Measurements from ENCODE around the gene IREB2. TPM values are rescaled to one million over a fixed set of nuclear protein-coding genes. Genes with fewer than 3 reads are reported as not detected.

Gene IREB2
- polyA plus RNA-seq, 1 of the 3 experiments (the other 2 are of a cell fraction) = 9.5 TPM

DNA sequence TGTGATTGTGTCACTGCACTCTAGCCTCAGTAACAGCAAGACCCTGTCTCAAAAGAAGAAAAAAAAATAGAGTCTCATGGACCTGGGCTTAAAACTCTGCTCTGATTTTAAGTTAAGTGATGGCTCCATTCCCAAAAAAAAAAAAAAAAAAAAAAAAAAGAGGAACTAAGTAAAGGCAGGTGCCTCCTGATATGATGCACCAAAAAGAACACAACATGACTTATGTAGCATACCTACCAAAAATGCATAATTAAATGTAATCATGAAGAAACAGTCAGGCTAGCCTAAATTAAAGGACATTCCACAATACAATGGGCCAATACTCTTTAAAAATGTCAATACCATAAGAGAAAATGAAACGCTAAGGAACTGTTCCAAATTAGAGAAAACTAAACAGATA is 5.4 kb upstream of the IREB2 start:
- Histone ChIP-seq H3K9me3 (no peaks in the 10 kb centered on the region), H3K4me3 (ENCODE audit: low read depth in 2 of 2, low read length in 1 of 2) (no peak overlapping the region), H3K9me2 (no peaks in the 10 kb centered on the region), H3K4me2 (no peak overlapping the region), H3K79me2 (ENCODE audit: insufficient read depth) (no peaks in the 10 kb centered on the region), H3K9ac (no peak overlapping the region), H3K27me3 (ENCODE audit: insufficient read depth) (no peaks in the 10 kb centered on the region; the same call in 1 of the 2 replicates), H3K27ac (ENCODE audit: low read depth in 2 of 2, low read length in 1 of 2) (no peak overlapping the region), H3F3A (replicated peaks; ENCODE audit: insufficient read depth) (no peaks in the 10 kb centered on the region), H3K36me3 (replicated peaks in 1 of 2; ENCODE audit: control insufficient read depth in 1 of 2, insufficient read depth in 2 of 2, low read length in 1 of 2) (no peaks in the 10 kb centered on the region), H2AFZ (ENCODE audit: low read depth) (no peak overlapping the region), H3K4me1 (ENCODE audit: control insufficient read depth in 1 of 2, insufficient read depth in 2 of 2, low read depth in 1 of 2, low read length in 1 of 2) (peaks cover 0 to 3% of the 10 kb centered on the region in 2 experiments; a peak in 1 of 4 replicates), H4K20me1 (ENCODE audit: insufficient read depth) (no peaks in the 10 kb centered on the region)
- POLR2A ChIA-PET = no interaction called here
- no peak for DNase-seq
- no peak for TF ChIP-seq EZH2phosphoT487 (IDR thresholded peaks at IDR 0.05; ENCODE audit: borderline replicate concordance, low read depth)
- TF ChIP-seq NFIC (IDR thresholded peaks at IDR 0.05; ENCODE audit: borderline replicate concordance) = no peak
- no peak for TF ChIP-seq TCF12 (IDR thresholded peaks at IDR 0.05)
- TF ChIP-seq JUND (IDR thresholded peaks at IDR 0.05) = no peak
- no peak for TF ChIP-seq RAD21 (IDR thresholded peaks at IDR 0.05; ENCODE audit: low read length)
- TF ChIP-seq, protein P1, sequence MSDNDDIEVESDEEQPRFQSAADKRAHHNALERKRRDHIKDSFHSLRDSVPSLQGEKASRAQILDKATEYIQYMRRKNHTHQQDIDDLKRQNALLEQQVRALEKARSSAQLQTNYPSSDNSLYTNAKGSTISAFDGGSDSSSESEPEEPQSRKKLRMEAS (IDR thresholded peaks at IDR 0.05; ENCODE audit: low read depth) = no peak
- WGBS (ENCODE audit: low lambda C conversion rate) = 90% methylated on average over 1 of the region's 1 CpG
- CTCF ChIA-PET = interaction anchor here (0.6 to 2.3 kb wide), 4 partner anchors 9 to 453 kb away, joined by 3 to 12 read pairs (median 4); no protein-coding TSS in a partner anchor

DNA sequence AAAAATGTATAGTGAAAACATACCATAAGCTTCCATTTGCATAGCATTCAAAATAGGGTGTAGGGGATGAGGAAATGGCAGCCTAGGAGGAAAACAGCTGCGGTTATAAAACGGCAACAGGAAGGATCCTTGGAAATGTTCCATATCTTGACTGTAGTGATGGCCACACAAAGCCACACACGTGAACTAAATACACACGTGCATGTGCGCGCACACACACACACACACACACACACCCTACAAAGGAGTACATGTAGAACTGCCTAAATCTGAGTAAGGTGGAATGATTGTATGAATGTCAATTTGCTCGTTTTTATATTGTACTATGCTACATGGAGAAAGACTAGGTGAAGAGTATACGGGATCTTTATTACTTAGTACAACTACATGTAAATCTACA is 3.9 kb upstream of the IREB2 start:
- no peaks in the 10 kb centered on the region for H3K36me3 ChIP-seq (replicated peaks in 1 of 2; ENCODE audit: control insufficient read depth in 1 of 2, insufficient read depth in 2 of 2, low read length in 1 of 2)
- ChIA-PET POLR2A (no interaction called here), CTCF (interaction anchor here (2.3 to 4.9 kb wide), 2 partner anchors 11 to 127 kb away, joined by 12 to 31 read pairs; no protein-coding TSS in a partner anchor)
- WGBS (ENCODE audit: low lambda C conversion rate) = 63% methylated on average over 8 of the region's 8 CpGs
- no peak overlapping the region for H2AFZ ChIP-seq (ENCODE audit: low read depth)
- H3K4me3 ChIP-seq (ENCODE audit: low read depth in 2 of 2, low read length in 1 of 2) = no peak overlapping the region
- H3F3A ChIP-seq (replicated peaks; ENCODE audit: insufficient read depth) = peaks cover 7% of the 10 kb centered on the region
- no peaks in the 10 kb centered on the region; the same call in 1 of the 2 replicates for H3K27me3 ChIP-seq (ENCODE audit: insufficient read depth)
- DNase-seq = no peak
- H3K4me1 ChIP-seq (ENCODE audit: control insufficient read depth in 1 of 2, insufficient read depth in 2 of 2, low read depth in 1 of 2, low read length in 1 of 2) = peaks cover under 1 to 3% of the 10 kb centered on the region in 2 experiments; a peak in 3 of 4 replicates
- TF ChIP-seq TEAD4 (IDR thresholded peaks at IDR 0.05; ENCODE audit: borderline replicate concordance, insufficient read depth) = no peak
- no peak for TF ChIP-seq NFIC (IDR thresholded peaks at IDR 0.05; ENCODE audit: borderline replicate concordance)
- TF ChIP-seq FOXM1 (IDR thresholded peaks at IDR 0.05; ENCODE audit: low read depth) = no peak
- no peak for TF ChIP-seq USF2 (IDR thresholded peaks at IDR 0.05; ENCODE audit: borderline replicate concordance, low read depth, low read length)
- no peak for TF ChIP-seq FOXJ3 (CRISPR knock-in tag; IDR thresholded peaks at IDR 0.05)
- no peak for TF ChIP-seq NRF1 (IDR thresholded peaks at IDR 0.05; ENCODE audit: low read depth, low read length)
- no peak for TF ChIP-seq SIN3A (IDR thresholded peaks at IDR 0.05; ENCODE audit: borderline replicate concordance, low read depth, low read length)
- no peak for TF ChIP-seq CHD2 (IDR thresholded peaks at IDR 0.05; ENCODE audit: low read length, partially characterized antibody)
- TF ChIP-seq JUND (IDR thresholded peaks at IDR 0.05) = no peak
- TF ChIP-seq RCOR1 (IDR thresholded peaks at IDR 0.05; ENCODE audit: low read length) = no peak
- TF ChIP-seq POLR2AphosphoS5 (IDR thresholded peaks at IDR 0.05; ENCODE audit: low read depth, low read length) = no peak
- TF ChIP-seq RXRA (IDR thresholded peaks at IDR 0.05; ENCODE audit: borderline replicate concordance, low read depth) = no peak
- no peak for TF ChIP-seq PBX3 (IDR thresholded peaks at IDR 0.05)
- no peak for TF ChIP-seq EP300 (IDR thresholded peaks at IDR 0.05; ENCODE audit: borderline replicate concordance in 1 of 2, low read depth in 1 of 2, low read length in 1 of 2)
- TF ChIP-seq ZBTB33 (IDR thresholded peaks at IDR 0.05; ENCODE audit: borderline replicate concordance, low read depth) = no peak
- no peak for TF ChIP-seq TAF1 (IDR thresholded peaks at IDR 0.05; ENCODE audit: borderline replicate concordance, low read depth, low read length)
- TF ChIP-seq EZH2phosphoT487 (IDR thresholded peaks at IDR 0.05; ENCODE audit: borderline replicate concordance, low read depth) = no peak
- TF ChIP-seq, protein P1 (IDR thresholded peaks at IDR 0.05; ENCODE audit: low read depth) = no peak
- no peak for TF ChIP-seq YY1 (IDR thresholded peaks at IDR 0.05; ENCODE audit: low read depth)
- H3K4me2 ChIP-seq = no peak overlapping the region
- no peaks in the 10 kb centered on the region for H3K9me2 ChIP-seq
- H3K27ac ChIP-seq (ENCODE audit: low read depth in 2 of 2, low read length in 1 of 2) = no peak overlapping the region
- peaks cover 11% of the 10 kb centered on the region for H3K79me2 ChIP-seq (ENCODE audit: insufficient read depth)
- no peak overlapping the region for H3K9ac ChIP-seq
- H4K20me1 ChIP-seq (ENCODE audit: insufficient read depth) = peaks cover 2% of the 10 kb centered on the region; the same call in 1 of the 2 replicates
- H3K9me3 ChIP-seq = no peaks in the 10 kb centered on the region

Measured in SK-N-SH (cell line).